ENCODE measurements around the gene SDK2.

Gene SDK2

DNA sequence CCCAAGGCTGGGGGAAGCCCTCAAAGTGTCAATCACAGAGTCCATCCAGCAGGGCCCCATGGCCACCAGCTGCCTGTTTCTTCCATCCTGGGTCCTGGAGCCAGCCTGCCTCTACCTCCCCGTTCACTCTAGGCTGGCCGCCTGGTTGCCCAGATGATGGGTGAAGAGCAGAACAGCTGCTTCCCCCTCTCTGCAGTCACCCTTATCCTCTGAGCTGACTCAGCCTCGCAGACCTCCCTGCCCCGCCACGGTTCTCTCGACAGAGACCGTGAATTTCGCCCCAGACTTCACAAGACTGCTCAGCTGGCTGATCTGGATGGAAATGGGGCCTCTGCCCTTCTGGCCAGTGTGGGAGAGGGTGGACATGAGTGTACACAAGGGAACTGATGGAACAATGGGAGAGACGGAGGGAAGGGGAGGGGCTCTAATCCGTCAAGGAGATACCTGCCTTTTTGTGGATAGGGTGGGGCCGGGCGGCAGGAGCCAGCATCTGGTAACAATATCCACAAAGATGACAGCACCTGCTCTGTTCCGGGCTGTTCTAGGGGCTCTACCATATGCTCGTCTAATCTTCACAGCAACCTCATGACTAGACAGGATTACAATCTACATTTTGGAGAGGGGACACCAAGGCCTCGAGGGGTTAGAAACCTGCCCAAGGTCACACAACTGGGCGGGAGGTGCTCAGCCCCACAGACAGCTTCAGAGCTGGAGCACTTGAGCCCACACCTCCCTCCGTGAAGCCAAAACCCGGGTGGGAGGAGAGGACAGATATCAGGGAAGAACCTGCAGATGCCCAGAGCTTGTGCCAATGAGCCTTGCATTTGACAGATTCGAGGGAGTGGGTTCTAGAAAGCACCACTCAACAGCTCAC lies 136.0 kb downstream of the SDK2 start:
- DNase-seq (ENCODE audit: low spot score), result no peak

DNA sequence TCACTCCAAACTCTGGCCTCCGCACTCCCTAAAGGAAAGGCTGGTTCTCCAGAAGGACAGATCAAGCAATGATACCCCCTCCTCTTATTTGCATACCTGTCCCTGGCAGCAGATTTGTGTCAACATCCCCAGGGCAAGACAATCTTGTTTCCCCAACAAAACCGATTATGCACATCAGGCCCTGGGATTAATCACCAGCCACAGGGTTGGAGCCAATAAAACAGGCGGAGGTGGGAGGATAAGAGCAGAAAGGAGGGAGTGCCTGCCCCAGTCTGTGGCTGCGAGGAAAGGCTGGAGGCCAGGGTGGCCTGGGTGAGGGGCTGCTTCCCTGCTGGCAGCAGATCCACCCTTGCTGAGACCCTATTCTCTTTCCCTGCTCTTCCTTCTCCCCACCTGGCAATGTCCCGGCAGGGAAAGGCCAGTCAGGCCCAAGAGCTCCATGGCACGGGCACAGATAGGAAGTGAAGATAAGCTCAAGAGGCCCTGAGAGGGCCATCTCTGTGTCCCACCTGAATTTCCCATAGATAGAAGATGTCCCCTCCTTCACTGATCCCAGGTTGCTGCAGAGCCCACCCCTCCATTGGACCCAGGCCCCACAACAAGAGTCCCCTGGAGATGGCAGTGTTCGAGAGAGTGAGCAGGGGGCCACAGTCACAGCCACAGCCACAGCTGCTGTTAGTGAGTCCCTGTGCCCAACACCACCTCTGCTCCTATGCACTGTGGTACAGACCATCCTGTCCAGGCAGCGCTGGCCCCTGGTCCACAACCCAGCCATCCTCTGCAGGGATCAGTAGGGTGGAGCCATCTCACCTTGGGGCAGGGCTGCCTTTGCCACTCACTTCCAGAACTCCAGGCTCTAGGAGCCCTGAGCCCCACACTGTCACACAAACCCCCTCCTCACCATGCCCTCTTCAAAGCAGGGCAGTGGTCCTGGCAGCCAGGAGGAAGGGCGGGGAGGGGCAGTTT lies 137.5 kb downstream of the SDK2 start:
- DNase-seq (ENCODE audit: low spot score), result no peak

DNA sequence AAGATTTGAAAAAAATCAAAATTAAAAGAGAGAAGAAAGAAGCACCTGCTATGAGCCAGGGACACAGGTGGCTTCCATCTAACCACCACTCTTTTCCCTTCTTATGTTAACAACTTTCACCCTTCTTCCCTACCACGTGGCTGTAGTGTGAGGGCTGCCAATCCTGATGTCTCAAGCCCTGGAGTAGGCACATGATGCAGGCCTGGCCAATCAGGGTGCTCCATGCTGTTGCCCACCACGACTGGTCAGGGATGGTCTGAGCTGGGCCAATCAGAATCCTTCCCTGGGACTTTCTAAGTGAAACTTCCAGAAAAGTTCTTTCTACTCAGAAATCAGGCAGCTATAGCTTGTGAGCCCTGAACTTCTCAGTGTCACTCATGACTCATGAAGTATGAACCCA lies 140.7 kb downstream of the SDK2 start:
- no peak for DNase-seq (ENCODE audit: low spot score)

DNA sequence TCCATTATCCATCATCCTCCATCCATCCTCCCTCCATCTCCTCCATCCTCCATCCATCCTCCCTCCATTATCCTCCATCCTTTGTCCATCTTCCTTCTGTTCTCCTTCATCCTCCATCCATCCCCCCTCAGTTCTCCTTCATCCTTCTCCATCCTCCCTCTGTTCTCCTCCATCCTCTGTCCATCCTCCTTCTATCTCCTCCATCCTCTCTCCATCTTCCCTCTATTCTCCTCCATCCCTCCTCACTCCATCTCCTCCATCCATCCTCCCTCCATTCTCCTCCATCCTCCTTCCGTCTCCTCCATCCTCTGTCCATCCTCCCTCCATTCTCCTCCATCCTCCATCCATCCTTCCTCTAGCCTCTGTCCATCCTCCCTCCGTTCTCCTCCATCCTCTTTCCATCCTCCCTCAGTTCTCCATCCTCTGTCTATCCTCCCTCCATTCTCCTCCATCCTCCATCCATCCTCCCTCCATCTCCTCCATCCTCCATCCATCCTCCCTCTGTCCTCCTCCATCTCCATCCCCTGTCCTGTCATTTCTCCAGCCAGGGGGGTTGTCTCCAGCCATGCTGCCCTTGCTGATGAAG lies 143.7 kb downstream of the SDK2 start:
- no peak for DNase-seq (ENCODE audit: low spot score)

DNA sequence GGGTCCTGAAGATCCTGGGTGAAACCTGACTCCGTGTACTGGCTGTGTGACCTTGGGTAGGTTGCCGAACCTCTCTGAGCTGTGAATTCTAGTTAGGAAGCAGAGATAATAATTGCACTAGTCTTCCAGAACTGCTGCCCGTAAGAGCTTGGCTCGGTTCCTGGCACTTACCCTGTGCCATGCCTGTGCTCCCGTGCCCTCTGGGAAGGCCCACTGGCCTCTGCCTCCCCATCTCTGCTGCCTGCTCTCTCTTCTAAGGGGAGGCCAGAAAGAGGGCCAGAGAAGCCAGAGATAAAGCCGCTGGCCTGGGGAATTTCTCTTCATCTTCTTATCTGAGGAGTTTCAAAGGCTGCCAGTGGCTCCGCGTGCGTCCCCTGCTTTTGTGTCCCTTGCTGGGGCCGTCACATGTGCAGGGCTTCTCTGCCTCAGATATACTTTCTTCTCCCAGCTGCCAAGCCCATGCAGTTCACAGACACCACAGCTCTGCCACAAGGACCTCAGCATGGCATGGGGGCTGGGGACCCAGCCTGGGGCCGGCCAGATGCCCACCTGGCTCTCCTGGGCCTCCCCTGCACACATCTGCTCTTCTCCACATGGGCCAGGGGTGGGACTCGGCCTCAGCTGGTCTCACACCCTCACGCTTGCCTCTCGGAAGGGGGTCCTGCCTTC lies 145.2 kb downstream of the SDK2 start:
- no peak for DNase-seq (ENCODE audit: low spot score)

DNA sequence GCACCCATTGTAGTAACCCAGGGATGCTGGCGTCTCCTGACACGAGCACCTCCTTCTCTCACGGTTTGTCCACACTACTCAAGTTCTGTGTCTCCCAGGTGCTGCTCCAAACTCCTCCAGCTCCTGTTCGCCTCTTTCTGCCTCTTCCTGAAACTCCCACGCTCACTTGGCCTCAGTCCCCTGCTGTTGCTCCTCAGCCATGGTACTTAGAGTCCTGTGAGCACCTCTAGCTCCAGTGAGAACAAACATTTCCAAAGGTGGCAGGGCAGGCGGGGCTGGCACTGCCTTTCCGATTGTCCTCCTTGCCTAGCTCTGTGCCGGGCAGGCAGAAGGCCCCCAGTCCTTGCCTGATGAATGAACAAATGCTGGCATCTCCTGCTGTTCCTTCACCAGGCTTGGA lies 146.1 kb downstream of the SDK2 start:
- no peak for DNase-seq (ENCODE audit: low spot score)

DNA sequence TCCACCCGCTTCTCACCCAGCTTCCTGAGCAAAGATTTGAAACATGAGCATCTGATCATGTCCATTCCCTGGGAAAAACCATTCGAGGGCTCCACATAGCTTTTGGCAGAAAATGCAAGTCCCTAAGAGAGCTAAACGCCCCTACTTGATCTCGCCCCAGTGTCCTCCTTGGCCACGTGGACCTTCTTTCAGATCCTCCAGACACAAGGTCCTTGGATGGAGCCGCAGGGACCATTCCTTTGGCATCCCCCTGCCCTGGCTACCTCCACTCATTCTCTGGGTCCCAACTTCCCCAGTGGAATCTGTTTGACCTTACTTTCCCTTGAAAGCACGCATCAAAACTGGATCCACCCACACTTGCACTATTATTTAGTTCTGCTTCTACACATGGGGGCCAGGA lies 146.5 kb downstream of the SDK2 start:
- no peak for DNase-seq (ENCODE audit: low spot score)

DNA sequence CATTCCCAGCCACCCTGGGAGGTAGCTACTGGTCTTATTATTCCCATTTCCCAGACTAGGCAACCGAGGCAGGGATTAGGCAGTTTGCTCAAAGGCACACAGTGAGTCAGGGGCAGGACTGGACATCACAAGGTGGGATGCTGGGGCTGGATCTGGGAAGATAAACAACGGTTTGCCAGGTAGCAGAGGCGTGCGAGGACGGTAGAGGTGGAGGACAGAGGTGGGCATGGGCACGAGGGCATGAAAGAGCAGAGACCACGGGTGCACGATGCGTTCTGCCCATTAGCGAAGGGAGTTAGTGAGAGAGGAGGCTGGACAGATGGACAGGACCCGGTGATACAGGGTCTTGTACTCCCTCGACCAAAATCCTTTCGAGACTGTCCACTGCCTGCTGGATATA lies 148.0 kb downstream of the SDK2 start:
- DNase-seq (ENCODE audit: low spot score), result no peak

DNA sequence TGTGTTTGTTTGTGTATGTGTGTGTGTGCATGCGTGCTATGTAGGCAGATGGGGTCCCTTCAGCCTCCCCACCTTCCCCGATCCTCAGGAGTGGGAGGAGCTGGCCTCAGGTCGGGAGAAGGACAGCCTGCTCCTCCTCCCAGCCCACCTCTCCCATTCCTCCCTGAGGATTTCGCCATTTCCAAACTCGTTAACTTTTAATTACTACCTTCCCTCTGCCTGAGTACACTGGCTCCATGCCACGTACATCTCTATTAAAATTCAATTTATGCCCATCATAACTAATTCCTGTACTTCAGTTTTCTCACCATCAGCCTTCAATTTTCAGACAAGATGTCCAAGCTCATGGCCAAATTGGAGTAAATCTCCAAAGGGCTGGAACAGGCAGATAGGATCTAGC lies 148.6 kb downstream of the SDK2 start:
- DNase-seq (ENCODE audit: low spot score), result no peak

DNA sequence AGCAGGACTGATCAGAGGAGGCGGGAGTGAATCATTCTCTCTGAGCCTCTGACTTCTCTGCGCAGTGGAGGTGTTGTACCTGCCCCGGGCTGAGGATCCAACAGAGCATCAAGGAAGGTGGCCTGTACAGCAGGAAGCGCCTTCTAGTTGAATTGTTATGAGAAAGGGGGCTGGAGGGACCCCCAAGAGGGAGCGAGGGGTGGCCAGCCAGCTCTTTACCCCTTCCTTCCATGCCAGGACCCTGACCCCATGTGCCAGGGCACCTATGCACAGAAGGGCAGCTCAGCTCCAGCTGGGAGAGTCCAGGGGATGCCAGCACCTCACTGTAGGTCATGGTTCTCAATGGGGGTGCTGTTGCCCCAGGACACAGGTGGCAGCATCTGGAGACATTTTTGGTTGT lies 149.3 kb downstream of the SDK2 start:
- DNase-seq (ENCODE audit: low spot score), result no peak

DNA sequence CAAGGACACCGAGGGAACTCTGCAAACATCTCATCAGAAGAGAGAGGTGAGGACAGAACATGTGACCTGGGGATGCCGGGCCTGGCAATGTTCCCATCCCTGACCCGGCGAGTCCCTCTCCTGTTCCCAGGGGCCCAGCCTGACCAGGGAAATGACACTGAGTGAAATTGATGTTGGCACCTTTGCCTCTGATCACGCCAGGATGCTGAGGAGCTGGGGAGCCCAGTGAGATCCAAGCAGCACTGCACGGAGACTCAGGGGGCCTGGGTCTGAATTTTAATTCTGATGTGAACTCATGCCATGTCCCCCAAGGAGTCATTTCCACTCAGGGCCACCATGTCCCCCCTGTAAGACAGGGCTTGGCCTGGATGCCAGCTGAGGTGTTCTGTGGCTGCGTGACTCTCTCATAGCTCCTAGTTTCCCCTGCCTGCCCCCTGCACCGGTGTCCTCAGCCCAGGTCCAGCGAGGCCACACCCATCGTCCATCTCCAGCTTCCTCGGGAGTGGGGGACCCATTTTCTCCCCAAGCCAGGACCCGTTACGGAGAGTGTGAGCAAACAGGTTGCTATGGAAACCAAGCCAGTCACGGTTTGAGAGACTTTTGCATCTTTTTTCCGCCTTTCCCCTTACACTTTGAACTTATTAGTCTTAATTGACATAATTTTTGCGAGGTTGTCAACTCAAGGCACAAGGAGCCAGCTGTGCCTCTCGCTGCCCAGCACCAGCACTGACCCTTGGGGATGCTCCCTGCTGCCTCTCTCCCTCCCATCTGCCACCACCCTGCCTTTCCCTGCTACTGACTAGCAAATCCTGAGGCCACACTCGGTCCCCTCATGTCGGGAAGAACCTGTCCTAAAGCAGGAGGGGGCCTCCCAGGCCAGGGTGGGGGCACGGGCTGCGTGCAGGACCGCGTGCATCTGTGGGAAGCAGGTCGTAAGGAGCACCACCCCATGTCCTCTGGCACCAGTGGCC lies 150.0 kb downstream of the SDK2 start:
- no peak for DNase-seq (ENCODE audit: low spot score)

DNA sequence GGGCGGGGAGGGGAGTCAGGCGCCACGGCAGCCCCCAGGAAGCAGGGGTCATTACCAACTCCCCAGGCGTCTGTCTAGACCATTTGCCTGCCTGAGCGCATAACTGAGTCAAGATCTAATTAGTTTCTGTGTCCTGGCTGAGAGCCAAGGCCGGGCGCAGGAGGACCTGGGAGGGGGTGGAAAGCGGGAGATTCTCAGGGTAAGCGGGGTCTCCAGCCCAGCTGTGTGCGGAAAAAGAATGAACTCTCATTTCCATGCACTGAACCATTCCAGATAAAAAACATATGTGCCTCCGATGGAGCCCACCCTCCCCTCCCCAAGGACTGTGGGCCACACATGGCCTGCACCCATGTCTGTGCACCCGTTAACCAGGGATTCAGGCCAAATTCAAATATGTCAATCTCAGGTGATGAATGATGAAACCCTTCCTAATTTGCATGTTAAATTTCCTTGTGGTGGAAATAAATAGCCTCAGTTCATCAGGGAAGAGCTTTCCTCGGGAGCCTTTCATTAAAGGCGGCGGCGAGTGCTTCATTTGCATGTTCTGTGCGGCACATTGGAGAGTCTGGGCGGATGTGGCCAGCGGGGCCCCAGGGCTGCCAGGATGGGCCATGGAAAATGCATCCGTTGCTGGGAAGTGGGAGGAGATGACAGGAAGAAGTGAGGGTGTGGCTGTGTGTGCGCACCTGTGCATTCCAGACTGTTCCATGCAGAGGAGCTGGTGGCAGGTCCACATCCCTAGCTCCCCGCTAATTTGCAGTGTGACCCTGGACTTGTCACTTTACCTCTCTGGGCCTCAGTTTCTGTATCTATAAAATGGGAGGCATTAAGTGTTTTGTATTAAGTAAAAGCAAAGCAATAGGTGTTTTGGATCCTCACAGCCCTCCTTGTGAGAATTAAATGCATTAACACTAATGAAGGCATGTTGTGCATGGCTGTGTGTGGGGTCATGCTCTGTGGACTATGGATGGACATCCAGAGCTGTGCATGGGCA lies 151.1 kb downstream of the SDK2 start:
- DNase-seq (ENCODE audit: low spot score), result no peak

DNA sequence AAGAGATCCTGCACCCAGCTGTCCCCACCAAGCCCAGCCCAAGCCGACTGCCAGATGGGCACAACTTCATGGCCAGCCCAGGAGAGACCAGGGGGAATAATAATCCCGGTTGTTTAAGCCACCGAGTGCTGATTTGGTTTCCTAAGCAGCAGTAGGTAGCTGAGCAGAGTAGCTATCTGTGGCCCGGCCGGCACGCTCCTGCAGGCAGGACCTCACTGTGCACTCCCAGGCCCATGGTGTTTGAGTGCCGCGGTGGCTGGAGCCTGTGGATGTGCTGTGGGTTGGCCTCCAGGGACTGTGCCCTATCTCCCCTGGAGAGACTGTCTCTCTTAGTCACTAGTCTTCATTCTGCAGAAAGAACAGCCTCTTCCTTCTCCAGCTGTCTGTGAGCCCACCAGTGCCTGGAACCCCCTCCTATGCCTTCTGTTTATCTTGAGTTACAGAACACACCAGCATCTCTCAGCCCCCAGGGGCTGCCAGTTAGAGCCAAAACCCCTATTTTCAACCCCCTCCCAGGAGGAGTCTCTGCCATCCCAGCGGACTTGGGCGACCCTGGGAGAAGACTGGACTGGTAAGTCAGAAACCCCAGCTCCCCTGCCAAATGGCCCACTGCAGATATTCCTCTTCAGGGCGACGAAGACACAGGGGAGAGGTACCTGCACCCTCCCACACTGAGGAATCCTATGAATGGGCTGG lies 152.0 kb downstream of the SDK2 start:
- DNase-seq (ENCODE audit: low spot score), result no peak

DNA sequence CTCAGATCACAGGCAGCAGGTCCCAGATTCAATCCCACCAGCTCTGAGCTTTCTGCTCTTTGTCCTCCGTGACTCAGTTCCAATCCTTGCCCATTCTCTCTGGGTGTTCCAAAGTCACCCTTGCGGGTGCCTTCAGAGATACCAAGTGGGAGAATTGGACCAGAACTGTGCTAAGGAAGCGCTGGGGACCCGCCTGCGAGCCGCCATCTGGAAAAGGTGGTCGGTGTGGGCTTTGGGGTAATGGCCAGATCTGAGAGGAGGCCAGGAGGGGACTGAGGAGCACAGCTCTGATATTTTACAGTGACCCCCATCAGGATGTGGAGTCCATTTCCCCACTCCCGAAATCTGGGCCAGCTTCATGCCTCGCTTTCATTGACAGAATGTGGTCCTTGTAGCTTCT lies 152.6 kb downstream of the SDK2 start:
- no peak for DNase-seq (ENCODE audit: low spot score)

DNA sequence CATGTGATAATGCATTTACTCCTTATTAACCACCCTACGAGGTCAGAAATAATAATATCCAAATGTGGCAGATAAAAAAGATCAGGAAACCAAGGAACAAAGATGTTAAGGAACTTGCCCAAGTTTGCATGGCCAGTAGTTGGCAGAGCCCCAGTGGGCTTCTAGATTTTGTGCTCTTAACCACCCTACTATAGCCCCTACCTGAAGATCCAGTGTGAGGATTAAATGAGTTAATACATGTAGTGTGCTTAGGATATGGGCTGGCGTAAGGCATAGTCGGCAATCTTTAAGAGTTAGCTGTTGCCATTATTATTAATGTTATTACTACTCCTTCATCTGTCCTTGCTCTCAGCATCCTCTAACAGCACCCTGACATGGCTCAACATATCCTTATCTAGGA lies 153.4 kb downstream of the SDK2 start:
- no peak for DNase-seq (ENCODE audit: low spot score)

DNA sequence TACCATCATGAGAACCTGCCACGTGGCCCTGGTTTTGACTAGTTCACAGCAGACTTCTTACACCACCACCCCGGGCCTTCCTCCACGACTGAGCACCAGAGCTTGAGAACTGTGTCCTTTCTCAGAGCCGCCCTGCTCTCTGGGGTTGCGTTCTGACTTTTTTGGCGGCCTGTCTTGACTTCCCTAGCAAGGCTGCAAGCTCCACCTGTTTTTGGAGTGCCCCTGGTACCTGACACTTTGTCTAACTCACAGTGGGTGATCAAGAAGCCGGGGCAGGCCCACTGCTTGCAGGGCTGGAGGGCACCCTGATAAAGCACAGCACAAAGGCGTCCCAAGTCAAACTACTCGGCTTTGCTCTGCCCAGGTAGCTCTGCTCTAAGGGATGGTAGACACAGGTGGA lies 154.3 kb downstream of the SDK2 start:
- DNase-seq (ENCODE audit: low spot score), result no peak

DNA sequence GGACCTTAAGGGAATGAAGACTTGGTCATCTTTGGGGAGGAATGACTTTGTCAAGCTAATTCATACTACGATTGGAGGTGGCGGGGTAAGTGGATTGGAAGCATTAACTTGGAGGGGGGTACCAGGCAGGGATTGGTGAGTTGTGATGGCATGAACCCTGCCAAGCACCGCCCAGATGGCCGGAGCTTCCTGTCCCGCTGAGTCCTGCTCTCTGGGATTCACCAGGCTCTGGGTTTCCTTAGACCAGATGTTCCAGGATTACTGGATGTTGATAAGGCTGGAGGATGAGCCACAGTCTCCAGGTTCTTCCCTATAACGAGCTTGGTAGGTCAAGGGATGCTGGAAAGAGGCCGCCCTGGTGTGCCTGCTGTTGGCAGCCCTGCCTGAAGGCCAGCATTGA lies 154.9 kb downstream of the SDK2 start:
- DNase-seq (ENCODE audit: low spot score), result no peak

DNA sequence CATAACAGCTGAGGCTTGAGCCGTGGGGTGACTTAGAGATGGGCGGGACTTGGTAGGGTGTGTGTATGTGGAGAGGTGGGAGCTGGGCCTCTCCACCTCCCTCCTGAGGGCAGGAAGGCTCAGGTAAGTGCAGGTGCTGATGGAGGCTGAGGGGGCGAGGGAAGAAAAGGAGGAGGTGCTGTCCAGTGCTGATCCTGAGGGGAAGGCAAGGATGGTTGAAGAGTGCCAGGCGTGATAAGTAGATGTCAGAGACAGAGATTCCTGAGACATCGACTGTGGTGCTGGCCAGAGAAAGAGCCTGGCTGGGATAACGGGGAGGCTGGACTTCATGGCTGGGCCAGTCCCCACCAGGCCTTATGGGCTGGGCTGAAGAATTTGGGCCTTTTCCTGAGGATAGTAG lies 159.1 kb downstream of the SDK2 start:
- no peak for DNase-seq (ENCODE audit: low spot score)

DNA sequence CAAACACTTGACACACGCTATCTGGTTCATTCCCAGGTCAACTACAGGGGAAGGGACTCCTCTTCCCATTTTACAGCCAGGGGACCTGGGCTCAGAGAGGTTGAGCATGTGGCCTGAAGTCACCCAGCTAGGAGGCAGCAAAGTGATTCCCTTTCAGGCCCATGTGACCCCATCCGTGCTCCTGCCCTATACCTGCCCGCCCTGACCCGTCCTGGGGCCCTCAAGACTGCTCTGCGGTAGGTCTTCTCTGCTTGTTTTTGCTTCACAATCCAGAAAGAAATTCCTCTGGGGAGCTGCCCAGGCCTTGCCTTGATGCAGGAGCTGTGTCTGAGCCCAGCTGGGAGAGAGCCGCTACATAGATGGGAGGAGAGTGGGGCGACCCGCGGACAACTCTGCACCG lies 161.4 kb downstream of the SDK2 start:
- DNase-seq (ENCODE audit: low spot score), result no peak
